ENCODE data around the gene SERPINA4. TPM values are rescaled to one million over a fixed set of nuclear protein-coding genes. Genes with fewer than 3 reads are reported as not detected.

SERPINA4 gene, protein sequence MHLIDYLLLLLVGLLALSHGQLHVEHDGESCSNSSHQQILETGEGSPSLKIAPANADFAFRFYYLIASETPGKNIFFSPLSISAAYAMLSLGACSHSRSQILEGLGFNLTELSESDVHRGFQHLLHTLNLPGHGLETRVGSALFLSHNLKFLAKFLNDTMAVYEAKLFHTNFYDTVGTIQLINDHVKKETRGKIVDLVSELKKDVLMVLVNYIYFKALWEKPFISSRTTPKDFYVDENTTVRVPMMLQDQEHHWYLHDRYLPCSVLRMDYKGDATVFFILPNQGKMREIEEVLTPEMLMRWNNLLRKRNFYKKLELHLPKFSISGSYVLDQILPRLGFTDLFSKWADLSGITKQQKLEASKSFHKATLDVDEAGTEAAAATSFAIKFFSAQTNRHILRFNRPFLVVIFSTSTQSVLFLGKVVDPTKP
- not detected in 2 replicates for total RNA-seq

DNA sequence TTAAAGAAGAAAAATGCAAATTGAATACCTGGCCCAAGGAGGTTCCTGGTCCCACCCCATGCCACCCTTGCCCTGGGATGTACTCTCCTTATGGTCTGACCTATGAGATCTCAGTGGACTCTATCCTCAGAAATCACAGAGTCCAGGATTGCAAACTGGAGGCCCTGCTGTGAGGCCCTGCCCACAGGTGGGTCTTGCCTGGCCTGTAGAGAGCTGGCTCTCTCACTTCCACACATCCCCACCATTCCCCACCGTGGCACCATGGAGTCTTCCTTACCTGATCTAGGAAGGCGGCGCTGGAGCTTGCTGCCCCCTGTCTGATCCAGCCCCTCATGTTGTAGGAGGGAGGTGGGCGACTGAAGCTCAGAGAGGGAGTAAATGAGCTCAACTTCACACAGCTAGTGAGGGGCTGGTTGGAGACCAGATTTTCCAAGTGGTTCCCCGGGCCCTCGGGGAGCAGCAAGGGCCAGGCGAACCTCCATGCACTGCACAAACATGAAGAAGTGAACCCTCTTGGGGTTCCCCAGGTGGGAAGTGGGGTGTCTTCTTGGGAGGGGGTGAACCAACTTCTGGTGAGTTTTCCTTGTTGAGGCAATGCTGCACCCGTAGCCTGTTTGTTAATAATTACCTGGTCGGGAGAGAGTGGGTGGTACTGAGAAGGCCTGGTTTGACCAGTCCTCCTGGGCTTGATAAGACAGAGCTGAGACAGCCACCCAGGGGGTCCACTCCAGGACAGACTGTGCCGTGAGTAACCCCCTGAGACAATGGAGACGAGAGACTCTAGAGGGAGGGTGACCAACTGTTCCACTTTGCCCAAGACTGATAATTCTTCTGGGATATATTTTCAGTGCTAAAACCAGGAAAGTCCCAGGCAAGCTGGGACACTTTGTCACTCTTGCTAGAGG lies at the start of gene SERPINA4:
SERPINA4 (plus strand) TSS at position 692 of the 905 bp plus-strand sequence. CDS start 2,041 bp downstream, outside the sequence.

DNA sequence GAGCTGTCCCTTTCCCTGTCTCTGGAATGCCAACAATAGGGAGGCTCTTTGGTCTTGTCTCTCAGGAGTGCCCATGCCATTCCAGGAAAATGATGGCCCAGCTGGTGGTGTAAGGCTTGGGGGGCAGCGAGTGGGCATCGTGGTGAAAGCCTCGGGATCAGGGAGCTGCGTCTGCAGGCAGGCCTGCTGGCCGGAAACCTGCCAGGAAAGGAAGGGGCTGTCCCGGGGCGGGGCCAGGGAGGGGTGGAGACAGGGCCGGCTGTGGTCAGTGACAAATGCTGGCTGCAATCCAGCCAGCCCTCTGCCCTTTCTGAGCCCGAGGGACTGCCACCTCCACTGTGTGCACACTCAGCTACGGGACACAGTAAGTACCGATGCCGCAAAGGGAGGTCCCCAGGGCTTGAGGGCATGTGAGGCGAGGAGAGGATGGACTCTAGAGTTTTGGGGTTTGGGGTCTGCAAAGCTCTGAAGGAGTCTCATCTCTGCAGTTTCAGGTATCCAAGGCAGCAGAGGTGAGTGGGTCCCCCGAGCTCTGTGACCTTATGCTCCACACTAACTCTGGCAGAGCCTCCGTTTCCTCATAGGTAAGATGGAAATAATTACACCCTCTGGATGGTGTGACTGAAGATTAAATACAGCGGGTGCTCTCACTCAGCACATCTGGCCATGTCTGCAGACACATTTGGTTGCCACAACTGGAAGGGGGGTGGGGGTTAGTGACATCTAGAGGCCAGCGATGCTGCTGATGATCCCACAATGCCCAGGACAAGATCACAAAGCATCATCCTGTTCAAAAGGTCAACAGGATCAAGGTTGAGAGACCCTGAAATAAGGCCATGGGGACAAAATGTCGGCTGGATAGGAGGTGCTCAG lies 20.1 kb downstream of the SERPINA4 start, which contains the start of gene SERPINA5:
SERPINA5 (plus strand) TSS at position 300 of the 873 bp plus-strand sequence. CDS start 5,937 bp downstream, outside the sequence.

DNA sequence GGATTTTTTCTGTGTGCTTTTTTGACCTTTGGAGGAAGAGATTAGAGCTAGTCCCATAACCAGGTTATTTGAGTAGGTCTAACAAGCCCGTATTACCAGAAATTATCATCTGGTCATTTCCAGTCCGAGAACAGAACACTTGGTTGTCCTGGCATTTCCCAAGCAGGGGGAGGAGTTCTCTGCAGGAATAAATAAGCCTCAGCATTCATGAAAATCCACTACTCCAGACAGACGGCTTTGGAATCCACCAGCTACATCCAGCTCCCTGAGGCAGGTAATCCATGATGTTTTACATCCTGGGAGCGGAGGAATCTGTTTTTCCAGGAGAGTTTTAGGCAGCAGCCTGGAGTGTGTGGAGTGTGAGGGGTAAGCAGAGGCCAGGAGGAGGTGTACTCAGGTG lies 50.9 kb downstream of the SERPINA4 start, which contains the start of gene SERPINA3:
SERPINA3 (plus strand) TSS at position 218 of the 400 bp plus-strand sequence. CDS start 2,051 bp downstream, outside the sequence.

Other genes starting within 250 kb of the SERPINA4 start
- not detected in 2 replicates for gene SERPINA6, start 238.1 kb upstream of the SERPINA4 start, total RNA-seq
- gene SERPINA2, start 194.7 kb upstream of the SERPINA4 start, total RNA-seq: not detected in 2 replicates
- gene SERPINA1, start 172.8 kb upstream of the SERPINA4 start, total RNA-seq: under 0.01 and 0.22 TPM in 2 replicates
- not detected in 2 replicates for gene SERPINA11, start 108.6 kb upstream of the SERPINA4 start, total RNA-seq
- gene SERPINA9, start 85.2 kb upstream of the SERPINA4 start, total RNA-seq: not detected in 2 replicates
- gene SERPINA12, start 52.0 kb upstream of the SERPINA4 start, total RNA-seq: not detected in 2 replicates
- not detected in 2 replicates for gene SERPINA5, start 20.0 kb downstream of the SERPINA4 start, total RNA-seq
- 0.54 TPM in 1 of 2 replicates, not detected in the other for gene SERPINA3, start 50.9 kb downstream of the SERPINA4 start, total RNA-seq
- 2.0 and 3.0 TPM in 2 replicates for gene GSC, start 208.7 kb downstream of the SERPINA4 start, total RNA-seq

All from placental epithelial cell (primary cell).